HG03095 (cell line): Measurements from ENCODE around the gene ACSS1.
"Not testable (repeated sequence)": the region's sequence is repeated elsewhere in the genome, so short reads cannot be mapped to it uniquely, and the experiment has no call there.

ENCODE experiments used
- ATAC-seq: cut with Tn5 transposase; IDR thresholded peaks from one replicate; pipeline ENCODE4 v1.9.1; 2021; ENCODE audit warnings: moderate library complexity; ENCODE audit not compliant: unreplicated experiment

Gene ACSS1

DNA sequence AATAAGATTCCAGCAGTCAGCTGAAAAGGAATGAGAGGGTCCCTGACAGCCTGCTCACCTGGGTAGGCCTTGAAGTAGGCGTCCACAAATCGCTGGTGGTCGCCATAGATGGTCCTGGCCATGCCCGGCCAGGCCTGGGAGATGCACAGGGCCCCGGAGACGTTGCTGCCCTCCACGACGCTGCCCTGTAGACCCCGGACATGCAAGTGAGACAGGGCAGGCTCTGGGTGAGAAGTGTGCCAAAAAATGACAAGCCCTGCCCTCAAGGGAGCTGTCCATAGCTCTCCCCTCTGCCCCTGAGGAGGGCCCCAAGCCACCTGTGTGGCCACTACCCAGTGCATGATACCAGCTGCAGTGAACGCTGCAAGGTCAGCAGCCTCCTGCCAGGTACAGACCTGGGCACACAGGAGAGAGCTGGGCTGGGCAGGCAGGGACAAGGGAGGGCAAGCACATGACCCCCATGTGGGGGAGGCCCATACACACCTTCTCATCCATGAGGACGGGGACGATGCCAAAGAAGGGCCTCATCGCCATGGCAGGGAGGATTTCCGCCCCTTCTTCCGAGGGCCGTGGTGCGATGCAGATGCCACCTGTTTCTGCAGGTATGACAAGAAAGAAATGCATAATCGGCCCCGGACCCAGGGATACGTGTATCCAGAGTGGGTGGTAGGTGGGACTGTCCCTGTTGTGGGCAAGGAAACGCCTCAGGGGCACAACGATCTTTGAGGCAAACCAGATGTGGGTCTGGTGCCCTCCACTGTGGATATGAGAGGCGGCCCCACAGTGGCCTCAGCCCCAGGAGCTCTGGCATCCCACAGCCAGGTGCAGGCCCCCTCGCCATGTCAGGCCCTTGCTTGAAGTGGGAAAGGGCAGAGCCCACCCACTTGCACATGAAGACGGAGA is 44.2 kb downstream of the ACSS1 start:
- ATAC-seq, result no peak

DNA sequence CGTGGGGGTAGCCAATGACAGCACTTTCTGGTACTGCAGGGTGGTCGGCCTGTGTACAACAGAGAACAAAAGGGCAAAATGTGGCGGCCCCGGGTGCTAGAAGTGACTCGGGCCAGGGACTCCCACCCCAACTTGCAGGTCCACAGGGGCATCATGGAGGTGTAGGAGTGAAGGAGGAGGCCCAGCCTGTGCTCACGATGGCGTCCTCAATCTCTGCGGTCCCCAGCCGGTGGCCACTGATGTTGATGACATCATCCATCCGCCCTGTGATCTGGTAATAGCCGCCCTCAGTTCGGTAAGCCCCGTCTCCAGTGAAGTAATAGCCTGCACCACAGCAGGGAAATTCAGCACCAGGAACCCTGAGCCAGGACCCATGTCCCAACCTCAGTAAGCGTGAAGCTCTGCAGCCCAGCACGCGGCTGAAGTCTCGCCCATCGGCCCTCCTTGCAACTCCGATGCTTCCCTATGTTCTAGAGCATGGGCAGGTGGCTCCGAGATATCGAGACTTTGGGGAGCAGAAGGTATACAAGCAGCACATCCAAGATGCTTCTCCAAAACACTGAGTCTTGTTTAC is 45.2 kb downstream of the ACSS1 start:
- ATAC-seq, result no peak

DNA sequence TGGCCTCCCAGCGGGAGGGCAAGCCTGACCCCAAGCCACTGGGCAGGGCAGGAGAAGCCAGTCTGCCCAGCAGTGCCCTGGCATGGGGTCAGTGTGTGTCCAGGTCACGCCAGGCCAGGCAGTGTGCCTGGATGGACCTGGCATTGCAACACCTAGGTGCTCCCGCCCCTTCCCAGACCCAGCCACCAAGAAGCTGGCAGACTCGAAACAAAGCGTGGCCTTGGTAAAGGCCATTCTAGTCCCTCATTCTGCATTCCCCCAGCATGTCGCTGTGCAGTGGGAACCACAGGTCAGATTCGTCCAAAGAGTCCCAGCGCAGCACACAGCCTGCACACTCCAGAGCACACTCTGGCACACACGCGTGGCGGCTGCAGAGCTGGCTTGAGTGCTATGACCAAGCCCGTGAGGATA is 46.1 kb downstream of the ACSS1 start:
- no peak for ATAC-seq

DNA sequence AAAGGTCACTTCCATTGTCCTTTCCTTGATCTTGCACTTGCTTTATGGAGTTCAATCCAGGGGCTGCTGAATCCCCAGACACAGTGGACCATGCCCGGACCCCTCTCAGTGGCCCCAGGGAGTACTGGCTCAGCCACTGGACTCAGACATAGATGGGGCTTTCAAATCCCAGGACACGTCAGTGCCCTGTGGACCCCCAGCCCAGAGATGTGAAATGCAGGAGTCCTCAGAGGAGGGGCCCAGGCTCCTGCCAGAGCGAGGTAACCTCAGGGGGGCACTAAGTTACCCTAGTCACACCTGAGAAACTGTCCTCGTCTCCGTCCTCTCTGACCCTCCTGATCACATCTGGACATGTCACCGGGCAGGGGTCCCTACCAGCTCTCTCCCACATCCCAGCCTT is 46.7 kb downstream of the ACSS1 start:
- ATAC-seq, result no peak

DNA sequence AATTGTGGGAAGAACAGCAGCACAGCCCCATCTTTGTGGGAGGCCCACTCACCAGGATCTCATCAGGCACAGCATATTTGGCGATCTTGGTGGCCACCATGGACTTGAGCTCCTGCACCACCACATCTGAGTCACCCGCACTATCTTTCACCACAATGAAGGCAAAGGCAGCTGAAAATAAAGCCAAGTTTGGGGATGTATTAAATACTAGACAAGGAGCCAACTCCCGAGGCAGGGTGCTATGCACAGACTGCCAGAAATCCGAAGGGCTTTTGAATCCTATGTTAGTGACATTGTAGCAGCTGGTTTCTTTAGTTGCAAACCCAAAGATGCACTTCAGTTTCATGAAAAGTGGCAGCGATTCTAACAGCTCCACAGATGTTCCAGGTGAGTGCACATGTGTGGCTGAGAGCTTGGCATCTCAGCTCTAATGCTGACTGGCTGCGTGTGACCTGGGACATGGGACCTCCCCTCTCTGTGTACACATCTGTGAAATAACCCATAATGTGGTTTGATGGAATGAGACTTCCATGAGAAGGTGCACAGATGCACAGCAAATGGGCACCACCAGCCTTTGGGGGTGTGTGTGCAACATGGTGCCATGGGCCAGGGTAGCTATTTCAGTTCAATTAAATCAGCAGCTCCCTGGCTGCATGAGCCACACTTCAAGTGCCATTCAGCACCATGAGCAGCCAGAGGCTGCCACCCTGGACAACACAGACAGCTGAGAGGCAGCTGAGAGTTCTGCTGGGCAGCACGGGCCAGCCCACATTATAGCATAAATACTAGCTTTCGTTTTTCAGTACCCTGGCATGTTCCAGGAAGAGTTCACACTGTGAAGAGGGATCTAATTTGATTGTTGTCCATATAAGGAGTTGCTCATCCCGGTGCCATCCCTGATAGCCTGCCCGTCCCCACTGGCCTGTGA is 48.5 kb downstream of the ACSS1 start:
- no peak for ATAC-seq

DNA sequence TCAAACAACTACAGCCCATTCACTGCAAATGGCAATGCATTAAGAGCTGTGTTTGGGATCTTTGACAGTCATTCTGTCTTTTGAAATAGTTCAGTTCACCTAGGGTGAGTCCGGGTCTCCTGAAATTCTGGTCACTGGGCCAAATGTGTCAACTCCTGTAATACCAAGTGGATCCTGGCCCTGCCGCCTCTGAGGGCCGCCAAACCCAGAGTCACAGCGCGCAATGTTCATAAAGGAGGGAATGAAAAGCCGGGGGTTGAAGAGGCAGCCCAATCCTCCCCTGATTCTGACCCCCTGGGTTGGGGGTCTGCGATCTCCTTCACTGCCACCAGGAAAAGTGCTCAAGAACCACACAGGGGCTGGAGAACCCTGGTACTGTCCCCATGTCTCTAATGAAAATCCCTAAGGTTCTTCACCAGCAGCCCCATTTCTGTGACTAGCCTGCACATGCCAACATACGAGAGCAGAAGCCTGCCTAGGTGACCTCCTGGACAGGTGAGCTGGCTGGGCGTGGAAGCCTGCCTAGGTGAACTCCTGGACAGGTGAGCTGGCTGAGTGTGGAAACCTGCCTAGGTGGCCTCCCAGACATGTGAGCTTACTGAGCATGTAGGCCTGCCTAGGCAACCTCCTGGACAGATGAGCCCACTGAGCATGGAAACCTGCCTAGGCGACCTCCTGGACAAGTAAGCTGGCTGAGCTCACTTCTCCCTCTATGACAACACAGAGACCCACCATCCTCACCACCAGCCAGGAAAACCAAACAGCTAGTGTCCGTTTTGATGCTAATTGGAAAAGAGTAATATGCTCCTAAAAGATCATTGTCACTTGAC is 49.3 kb downstream of the ACSS1 start:
- ATAC-seq, result no peak

DNA sequence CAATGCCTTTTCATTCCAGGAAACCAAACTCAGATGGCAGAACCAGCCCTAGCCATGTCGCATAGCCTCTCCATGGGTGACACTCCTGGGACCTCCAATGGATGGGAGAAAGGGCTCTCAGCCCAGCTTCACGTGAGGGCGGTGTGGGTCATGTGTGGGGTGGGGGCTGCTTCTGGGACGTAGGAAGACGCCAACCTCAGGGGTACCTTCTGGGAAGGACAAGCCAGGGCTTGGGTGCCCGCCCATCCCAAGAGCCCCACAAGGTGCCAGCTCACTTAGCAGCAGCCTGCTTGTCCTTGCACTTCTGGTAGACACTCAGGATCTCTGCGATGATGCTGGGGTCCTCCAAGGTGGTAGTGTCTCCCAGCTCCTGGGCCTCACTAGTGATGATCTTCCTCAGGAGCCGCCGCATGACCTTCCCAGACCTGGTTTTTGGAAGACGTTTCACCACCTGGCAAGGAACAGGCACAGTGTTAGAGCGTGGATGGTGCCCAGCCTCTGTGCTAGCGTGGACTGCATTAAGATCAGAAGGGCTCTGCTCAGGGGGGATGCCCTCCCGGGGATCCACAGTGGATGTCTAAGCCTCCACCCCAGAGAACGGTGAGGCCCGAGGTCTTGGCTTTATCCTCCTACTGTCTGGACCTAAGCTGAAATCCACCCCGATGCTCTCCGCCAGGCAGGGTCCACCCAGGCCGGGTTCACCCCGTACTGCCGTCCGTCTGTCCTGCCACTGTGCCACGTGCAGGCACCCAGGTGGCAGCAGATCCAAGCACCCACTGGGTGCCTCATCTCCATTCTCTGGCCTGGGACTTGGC is 50.2 kb downstream of the ACSS1 start:
- no peak for ATAC-seq

DNA sequence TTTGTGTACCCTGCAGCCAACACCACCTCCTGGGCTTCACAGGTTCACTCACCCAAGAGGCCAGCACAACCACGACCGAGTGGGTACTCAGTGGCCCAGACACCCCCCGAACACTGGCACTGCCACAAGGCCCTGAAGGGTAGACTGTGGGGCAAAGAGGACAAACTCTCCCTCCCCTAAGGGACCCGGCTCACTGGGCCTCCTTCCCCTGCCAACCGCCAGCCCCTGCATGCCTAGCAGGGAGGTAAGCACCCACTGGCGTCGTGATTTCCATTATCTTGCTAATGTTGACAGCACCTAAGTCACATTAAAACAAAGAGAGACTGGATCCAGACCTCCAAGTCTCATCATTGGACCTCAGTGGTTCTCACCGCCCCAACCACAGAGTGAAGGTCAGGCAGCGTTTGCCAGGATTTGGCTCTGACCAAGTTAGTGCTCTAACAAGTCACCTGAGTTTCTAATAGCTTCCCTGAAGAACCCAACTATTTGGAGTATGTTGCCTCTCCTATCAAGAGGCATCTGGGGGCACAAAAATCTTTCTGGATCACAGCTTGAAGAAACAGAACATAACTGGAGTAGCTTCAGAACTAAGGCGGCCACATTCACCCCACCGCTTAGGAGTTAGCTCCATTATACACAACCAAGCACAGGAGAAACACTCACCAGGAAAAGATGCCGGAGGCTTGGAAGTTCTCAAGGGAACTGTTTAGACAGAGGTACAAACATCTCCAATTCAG is 51.3 kb downstream of the ACSS1 start:
- no peak for ATAC-seq

DNA sequence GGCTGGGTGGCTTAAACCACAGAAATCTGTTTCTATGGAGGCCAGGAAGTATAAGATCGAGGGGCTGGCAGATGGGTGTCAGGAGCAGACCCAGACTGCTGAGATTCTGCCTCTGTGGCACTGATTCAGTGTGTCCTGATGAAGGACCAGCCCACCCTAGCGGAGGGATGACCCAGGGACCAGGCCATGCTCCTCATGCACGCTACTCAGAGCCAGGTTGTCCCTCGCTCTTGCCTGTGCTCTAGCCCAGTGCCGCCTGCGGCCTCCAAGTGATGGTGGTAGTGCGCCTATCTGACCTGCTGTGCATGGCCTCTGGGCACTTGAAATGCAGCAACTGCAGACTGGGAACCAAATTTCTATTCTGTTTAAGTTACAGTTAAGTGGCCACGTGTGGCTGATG is 52.3 kb downstream of the ACSS1 start:
- ATAC-seq, result no peak

DNA sequence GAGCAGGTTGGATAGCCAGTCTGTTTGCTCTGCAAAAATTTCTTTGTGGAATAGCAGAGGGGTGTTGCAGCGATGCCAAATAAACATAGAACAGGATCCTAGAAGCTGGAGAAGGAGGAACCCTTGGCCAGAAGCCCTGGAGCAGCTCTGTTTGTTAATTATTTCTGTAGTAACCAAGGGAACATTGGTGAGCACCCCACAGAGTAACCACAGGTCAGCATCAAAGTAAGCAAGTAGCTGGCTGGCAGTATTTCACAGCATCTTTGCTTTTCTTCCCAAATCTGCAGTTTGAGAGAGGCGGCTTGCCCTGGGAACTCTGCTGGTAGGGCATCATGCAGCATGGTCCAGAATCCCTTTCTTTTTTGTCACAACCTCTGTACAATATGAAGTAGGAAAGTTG is 52.7 kb downstream of the ACSS1 start:
- ATAC-seq, result no peak

DNA sequence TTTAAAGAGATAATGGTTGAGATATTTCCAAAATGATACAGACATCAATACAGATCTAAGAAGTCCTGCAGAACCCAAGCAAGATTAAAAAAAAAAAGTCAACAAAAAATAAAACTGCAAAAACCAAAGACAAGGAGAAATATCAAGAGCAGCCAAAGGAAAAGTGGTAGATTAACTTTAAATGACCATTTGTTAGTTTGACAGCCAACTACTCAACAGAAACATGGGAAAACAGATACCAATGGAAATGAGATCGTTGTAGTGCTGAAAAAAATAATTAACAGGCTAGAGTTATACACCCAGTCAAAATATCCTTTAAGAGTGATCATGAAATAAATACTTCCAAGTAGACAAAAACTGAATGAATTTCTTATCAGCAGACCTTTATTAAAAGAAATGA is 54.9 kb downstream of the ACSS1 start:
- no peak for ATAC-seq

DNA sequence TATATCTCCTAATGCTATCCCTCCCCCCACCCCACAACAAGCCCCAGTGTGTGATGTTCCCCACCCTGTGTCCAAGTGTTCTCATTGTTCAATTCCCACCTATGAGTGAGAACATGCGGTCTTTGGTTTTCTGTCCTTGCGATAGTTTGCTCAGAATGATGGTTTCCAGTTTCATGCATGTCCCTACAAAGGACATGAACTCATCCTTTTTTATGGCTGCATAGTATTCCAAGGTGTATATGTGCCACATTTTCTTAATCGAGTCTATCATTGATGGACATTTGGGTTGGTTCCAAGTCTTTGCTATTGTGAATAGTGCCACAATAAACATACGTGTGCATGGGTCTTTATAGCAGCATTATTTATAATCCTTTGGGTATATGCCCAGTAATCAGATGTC is 56.6 kb downstream of the ACSS1 start:
- ATAC-seq, result not testable (repeated sequence)

DNA sequence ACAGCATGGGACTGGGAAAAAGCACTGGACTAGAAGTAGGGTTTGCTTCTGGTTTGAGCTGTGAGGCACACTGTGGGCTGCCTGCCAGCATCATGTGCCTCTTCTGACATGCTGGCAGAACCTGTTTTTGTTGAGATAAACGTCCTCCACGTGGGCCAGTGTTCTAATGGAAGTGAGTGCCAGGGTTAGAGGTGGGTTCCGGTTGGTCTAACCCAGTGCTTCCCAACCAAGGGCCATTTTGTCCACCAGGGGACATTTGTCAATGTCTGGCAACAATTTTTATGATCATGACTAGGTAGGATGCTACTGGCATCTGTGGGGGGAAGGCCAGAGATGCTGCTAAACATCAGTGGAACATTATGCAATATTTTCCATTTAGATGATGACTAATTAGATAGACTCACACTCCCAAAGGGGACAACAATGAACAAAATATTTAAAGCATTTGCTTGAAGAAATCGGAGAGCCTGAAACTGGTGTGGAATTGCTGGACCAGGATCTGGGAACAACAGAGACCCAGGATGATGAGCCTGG is 57.6 kb downstream of the ACSS1 start:
- ATAC-seq, result no peak

DNA sequence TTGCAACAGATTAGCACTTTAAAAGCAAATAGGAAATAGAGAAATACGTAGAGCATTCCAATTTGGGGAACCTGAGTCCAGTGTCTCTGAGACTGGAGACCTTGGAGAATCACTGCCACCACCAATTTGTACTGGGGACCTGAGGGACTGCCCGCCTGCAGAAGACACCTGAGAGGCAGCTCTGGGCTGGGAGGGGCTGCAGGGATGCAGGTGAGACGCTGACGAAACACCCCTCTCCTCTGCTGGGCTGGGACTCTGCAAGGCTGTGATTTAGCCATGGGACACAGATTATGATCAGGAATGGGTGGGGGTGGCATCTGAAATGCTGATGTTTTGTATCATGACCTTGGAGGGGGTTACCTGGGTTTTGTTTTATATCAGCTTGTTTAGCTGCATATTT is 58.4 kb downstream of the ACSS1 start:
- ATAC-seq, result no peak

DNA sequence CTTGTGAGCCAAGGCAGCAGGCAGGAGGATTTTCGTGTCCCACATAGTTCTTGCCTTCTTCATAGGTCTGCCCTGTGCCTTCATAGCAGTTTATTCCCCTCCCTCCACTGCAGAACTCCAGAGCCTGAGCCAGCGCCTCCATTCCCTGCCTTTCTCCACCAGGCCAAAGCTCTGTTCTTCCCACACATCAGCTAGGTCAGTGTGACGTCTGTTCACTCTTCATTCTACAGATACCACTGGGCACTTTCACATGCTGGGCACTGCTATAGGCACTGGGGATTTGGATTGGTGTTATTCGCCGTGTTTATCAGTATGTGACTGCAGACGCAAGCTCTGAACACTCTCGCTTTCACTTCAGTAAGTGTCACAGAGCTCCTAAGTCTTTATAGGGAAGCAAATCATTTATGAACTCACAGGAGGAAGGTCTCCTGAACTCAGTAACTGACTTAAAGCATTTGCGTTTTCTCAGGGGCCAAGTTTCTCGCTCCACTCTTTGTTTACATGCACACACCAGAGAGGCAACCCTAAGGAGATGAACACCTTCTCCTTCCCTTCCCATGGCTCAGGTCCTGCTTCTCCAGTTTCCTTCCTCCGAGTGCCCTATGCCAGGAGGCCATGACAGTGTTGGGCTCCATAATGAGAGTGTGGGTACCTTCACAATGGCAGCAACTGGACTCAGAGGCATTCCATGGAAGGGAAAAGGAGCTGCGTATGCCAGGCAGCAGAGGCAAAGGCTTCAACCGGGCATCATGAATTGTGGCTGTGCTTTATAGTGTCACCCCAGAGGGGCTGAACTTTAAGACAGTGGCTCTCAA is 59.1 kb downstream of the ACSS1 start:
- ATAC-seq, result no peak

DNA sequence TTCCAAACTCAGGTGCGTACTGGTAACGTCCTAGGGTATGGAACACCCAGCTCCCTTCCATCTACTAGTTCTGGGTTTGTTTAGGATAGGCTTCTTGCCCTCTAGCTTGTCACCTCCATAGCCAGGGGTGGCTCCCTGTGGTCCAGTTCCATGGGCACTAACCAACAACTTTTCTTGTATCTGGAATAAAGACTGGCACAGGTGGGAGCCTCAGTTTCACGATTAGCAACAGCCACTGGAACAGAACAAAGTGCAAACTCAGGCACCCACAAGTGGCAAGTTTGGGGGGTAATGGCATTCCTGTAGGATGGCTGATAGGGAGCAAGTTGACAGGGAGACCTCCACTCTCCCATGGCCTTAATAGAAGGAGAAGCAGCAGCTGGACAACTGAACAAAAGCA is 59.8 kb downstream of the ACSS1 start:
- ATAC-seq, result no peak

DNA sequence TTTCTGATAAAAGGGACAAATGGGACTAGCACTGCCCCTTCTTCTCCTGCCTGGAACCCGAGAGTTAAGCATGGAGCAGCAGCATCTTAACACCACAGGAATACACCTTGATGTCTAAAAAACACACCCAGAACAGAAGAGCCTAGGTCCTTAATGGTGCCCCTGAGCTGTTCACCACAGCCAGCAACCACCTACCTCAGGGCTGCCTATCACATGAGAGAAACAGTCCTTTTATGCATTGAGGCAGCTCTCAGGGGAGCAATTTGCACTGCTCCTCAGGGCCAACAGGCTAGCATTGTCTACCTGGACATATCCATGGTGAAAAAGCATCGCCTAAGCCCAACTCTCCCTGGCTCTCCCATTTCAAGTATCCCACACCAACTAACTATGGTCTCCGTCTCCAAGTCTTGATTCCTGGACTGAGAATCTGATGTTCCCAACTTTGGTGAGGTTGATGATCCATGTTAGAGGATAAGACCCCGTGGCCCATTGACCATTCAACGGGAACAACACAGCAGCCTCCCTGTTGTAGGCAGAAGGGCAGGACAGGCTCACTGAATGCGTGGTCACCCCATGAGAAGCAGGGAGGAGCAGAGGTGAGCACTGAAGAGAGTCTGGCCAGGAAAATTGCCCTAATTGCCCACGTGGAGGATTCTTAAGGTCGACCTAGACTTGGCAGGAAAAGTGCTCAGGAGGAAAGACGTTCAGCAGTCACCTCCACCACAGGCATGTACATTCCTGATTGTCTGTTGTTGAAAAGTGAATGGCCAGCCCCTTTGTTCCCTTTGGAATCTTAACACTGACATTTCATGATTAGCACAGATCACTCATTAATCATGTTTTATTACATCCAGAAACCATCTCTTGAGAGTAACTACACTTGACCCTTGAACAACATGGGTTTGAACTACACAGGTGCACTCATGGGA is 61.2 kb downstream of the ACSS1 start:
- ATAC-seq, result no peak
